ENCODE data around the gene NOM1. TPM values are rescaled to one million over a fixed set of nuclear protein-coding genes. Genes with fewer than 3 reads are reported as not detected.
A peak's percentile ranks its signal among the peaks of the same experiment; 100 is the strongest.

The NOM1 gene
- total RNA-seq, 2 donors from 2014 or later = 4.1 to 6.3 TPM

GRCh38 chr7:156994417-156994816, 44.9 kb downstream of the NOM1 start:
- Histone ChIP-seq H3K4me3 (no peak overlapping the region), H3K4me1 (peaks cover 0 to 2% of the 10 kb centered on the region in 2 donors), H3K9me3 (no peaks in the 10 kb centered on the region), H3K27ac (no peak overlapping the region), H3K36me3 (no peaks in the 10 kb centered on the region), H3K27me3 (peaks cover 5 to 6% of the 10 kb centered on the region in 2 donors)
- DNase-seq (ENCODE audit: low spot score) = no peak
- TF ChIP-seq, protein P1, sequence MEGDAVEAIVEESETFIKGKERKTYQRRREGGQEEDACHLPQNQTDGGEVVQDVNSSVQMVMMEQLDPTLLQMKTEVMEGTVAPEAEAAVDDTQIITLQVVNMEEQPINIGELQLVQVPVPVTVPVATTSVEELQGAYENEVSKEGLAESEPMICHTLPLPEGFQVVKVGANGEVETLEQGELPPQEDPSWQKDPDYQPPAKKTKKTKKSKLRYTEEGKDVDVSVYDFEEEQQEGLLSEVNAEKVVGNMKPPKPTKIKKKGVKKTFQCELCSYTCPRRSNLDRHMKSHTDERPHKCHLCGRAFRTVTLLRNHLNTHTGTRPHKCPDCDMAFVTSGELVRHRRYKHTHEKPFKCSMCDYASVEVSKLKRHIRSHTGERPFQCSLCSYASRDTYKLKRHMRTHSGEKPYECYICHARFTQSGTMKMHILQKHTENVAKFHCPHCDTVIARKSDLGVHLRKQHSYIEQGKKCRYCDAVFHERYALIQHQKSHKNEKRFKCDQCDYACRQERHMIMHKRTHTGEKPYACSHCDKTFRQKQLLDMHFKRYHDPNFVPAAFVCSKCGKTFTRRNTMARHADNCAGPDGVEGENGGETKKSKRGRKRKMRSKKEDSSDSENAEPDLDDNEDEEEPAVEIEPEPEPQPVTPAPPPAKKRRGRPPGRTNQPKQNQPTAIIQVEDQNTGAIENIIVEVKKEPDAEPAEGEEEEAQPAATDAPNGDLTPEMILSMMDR (IDR thresholded peaks at IDR 0.05) = no peak

DNA sequence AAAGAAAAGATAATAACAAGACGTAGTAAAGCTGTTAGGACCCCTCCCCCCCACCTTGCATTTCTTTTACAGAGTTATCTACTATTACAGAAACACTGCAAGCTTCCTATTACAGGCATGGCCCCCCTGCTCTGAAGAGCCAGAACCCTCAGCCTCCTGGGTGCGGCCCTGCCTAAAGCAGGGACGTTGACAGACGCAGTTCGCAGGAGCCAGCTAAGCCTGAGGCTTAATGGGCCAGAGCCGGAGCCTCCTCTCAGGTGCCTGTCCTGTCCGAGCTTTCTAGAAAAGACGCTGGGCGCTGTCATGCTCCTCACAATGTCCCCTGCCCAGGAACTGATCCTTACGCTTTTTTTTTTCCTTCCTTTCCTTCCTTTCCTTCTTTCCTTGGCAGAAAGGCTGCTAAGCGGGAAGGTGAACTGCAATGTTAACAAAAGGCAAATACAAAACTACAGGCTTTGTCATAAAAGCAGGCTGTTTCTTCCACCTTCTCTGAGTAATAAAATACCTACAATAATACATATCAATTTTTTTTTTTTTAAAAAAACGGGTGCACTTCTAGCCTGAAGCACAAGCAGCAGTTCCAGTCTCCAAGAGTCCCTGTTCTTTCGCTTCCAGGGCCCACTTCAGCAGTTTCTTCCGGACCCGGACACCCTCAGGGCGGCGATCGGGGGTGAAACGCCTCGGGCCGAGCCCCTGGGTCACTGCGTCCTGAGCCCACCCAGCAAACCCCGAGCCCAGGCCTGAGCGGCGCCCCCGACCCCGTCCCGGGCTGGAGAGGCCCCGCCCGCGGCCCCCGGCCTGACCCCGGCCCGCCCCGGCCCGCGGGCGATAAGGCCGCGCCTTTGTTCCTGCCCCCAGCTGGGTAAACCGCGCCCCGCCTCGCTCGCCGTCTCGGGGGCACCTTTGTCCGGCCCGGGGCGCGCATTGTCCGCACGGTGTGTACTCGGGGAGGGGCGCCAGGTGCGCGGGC, 49.8 kb downstream of the NOM1 start:
- H3K4me1 ChIP-seq = peaks cover 0 to 32% of the 10 kb centered on the region in 2 donors
- TF ChIP-seq, protein P1 (IDR thresholded peaks at IDR 0.05) = no peak
- no peaks in the 10 kb centered on the region for H3K9me3 ChIP-seq
- no peak overlapping the region for H3K27ac ChIP-seq
- H3K27me3 ChIP-seq = peaks cover 23 to 45% of the 10 kb centered on the region in 2 donors
- peak overlapping the region; percentile 5 to 48 for H3K4me3 ChIP-seq
- H3K36me3 ChIP-seq = no peaks in the 10 kb centered on the region
- DNase-seq (ENCODE audit: low spot score) = no peak

DNA sequence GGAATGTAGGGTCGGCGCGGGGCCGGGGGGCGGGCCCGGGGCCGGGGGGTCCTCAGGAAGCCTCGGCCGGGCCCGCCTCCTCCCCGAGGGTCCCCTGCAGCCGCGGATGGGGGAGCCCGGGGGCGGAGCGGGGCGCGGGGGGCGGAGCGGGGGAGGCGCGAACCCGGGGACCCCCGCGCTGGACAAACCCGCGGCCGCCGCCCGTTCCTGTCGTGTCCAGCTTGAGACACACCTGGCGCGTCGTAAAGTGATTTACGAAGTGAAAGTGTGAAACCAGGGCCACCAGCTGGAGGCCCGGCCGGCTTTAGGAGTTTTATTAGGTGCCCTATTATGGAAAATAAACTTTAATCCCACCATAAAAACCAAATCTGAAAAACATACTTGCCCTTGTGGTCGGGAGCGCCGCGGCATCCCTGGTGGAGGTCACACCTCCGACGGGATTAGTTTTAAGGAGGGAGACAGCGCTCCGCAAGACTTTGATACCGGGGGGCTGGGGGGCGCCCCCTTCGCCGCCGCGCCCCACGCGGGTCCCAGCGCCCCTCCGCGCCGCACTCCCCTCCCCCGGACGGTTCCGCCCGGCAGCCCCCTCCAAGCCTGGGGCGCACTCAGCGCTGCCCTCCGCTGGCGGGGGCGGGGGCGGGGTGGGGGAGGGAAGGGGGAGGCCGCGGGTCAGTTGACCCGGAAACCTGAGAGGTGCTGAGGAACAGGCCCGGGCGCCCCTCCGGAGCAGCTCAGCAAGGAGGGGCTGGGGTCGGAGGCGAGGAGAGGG, 50.6 kb downstream of the NOM1 start:
- Histone ChIP-seq H3K4me1 (peaks cover 0 to 40% of the 10 kb centered on the region in 2 donors), H3K9me3 (no peaks in the 10 kb centered on the region), H3K4me3 (peak overlapping the region; percentile 5 to 48), H3K27ac (no peak overlapping the region), H3K27me3 (peaks cover 30 to 54% of the 10 kb centered on the region in 2 donors), H3K36me3 (no peaks in the 10 kb centered on the region)
- DNase-seq (ENCODE audit: low spot score) = no peak
- TF ChIP-seq, protein P1 (IDR thresholded peaks at IDR 0.05) = no peak

DNA sequence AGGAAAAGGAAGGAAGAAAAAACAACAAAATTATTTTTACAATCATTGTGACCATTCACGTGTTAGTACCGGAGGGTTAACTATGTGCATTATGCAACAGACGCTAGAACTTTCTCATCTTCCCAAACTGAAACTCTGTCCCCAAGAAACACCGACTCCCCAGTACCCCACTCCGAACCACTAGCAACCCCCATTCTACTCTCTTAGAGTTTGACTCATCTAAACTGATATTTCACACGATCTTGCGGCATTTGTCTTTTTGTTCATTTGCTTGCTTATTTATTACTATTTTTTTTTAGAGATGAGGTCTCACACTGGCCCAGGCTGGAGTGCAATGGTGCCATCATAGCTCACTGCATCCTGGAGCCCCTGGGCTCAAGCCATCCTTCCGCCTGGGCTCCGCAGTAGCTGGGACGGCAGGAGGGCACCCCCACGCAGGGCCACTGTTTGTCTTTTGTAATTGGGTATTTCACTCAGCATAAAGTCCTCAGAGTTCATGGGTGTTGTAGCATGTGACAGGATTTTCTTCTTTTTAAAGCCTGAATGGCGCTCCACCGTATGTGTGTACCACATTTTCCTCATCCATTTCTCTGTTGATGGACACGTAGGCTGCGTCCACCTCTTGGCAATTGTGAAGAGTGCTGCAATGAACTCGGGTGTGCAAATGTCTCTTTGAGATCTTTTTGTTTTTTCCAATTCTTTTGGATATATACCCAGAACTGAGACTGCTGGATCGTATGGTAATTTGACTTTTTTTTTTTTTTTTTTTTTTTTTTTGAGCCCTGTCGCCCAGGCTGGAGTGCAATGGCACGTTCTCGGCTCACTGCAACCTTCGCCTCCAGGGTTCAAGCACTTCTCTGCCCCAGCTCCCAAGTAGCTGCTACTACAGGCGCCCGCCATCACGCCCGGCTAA, 51.5 kb downstream of the NOM1 start:
- TF ChIP-seq, protein P1 (IDR thresholded peaks at IDR 0.05) = no peak
- Histone ChIP-seq H3K36me3 (no peaks in the 10 kb centered on the region), H3K27me3 (peaks cover 30 to 59% of the 10 kb centered on the region in 2 donors), H3K9me3 (no peaks in the 10 kb centered on the region), H3K4me3 (peak overlapping the region in 1 of 2 donors; percentile 48), H3K27ac (no peak overlapping the region), H3K4me1 (peaks cover 0 to 49% of the 10 kb centered on the region in 2 donors)
- DNase-seq (ENCODE audit: low spot score) = no peak
